ENCODE data around the gene CDK5R1. TPM values are rescaled to one million over a fixed set of nuclear protein-coding genes. Genes with fewer than 3 reads are reported as not detected.

CDK5R1 gene
- total RNA-seq (2021), result 9.0 to 9.9 TPM (median 9.2 TPM) in 3 replicates
- percentile 91 among the genes with signal in this experiment for Bru-seq, nascent RNA
- long read RNA-seq, experiment 1, full-length matches to known transcripts, result 40 of 45 reads
- long read RNA-seq, experiment 1, partial matches to known transcripts, result 1 of 45 reads
- long read RNA-seq, experiment 1, other reads (novel, unspliced or antisense), result 4 of 45 reads
- long read RNA-seq, experiment 2, full-length matches to known transcripts, result 9 of 16 reads
- long read RNA-seq, experiment 2, partial matches to known transcripts, result 0 of 16 reads
- long read RNA-seq, experiment 2, other reads (novel, unspliced or antisense), result 7 of 16 reads
- long read RNA-seq, experiment 3, partial matches to known transcripts, result 0 of 1 reads
- long read RNA-seq, experiment 3, other reads (novel, unspliced or antisense), result 1 of 1 reads

DNA sequence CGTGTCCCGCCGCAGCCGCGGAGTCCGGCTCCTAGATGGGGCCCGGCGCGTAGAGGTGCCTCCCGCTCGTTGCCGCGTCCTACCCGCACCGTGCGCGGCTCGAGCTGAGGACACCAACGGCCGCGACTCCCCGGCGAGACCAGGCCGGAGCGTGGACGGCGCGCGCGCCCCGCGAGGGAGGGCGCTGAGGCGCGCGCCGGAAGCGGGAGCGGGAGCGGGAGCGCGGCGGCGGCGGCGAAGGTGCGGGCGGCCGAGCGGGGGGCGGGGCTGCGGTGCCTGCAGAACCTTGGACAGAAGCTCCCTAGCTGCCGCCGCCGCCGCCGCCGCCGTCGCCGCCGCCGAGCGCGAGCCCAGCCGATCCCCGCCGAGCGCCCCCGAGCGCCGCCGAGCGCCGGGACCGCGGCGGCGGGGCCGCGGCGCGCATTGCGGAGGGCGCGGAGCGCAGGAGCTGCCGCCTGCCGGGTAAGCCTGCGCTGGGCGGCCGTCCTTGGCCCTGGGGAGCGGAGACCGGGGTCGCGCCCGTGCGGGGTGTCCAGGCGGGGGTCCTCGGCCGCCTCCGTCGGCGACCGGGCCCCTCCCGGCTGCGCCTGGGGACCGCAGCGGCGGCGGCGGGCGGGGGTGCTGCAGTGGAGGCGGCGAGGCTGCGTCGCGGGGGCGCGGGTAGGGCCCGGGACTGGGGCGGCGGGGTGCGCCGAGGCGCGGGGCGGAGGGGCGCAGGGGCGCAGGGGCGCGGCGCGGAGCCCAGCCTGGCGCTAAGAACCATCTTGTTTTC lies at the start of gene CDK5R1:
TSS of gene CDK5R1 (plus strand) at position 293 of the 772 bp plus-strand sequence. CDS start 628 bp downstream, outside the sequence.
- peak within 1 kb of the TSS; percentile 88 for H3K4me3 Mint-ChIP-seq
- ChIA-PET POLR2A (interaction anchor here (0.9 to 1.8 kb wide), 4 partner anchors 18 to 42 kb away, joined by 3 to 8 read pairs (median 6); partner anchors contain the start of gene PSMD11), CTCF (interaction anchor here (0.6 to 4.0 kb wide), 15 partner anchors 11 to 423 kb away, joined by 3 to 18 read pairs (median 4); partner anchors contain the start of gene PSMD11)

GRCh38 chr17:32440722-32441121 lies 46.1 kb upstream of the CDK5R1 start:
- H3K36me3 Mint-ChIP-seq, result peaks cover 3% of the 10 kb centered on the region; the same call in 1 of the 2 replicates
- ChIA-PET CTCF (interaction anchor here (1.5 kb wide), 1 partner anchor 46 kb away, joined by 7 read pairs; the partner anchor contains the start of gene CDK5R1), POLR2A (no interaction called here)
- DNase-seq (ENCODE audit: low spot score), result no peak
- H3K4me3 Mint-ChIP-seq, result no peak overlapping the region
- peaks cover 34% of the 10 kb centered on the region for H3K27me3 Mint-ChIP-seq (ENCODE audit: low read depth)
- no peak for TF ChIP-seq SMAD3 (CRISPR knock-in tag; IDR thresholded peaks at IDR 0.05; ENCODE audit: borderline replicate concordance)
- TF ChIP-seq CTCF (IDR thresholded peaks at IDR 0.05), result no peak
- no peak for TF ChIP-seq USF2 (CRISPR knock-in tag; IDR thresholded peaks at IDR 0.05)
- TF ChIP-seq, protein P1, sequence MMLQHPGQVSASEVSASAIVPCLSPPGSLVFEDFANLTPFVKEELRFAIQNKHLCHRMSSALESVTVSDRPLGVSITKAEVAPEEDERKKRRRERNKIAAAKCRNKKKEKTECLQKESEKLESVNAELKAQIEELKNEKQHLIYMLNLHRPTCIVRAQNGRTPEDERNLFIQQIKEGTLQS (CRISPR knock-in tag; conservative IDR thresholded peaks at IDR 0.05), result no peak
- no peak for TF ChIP-seq NFE2L1 (CRISPR knock-in tag; IDR thresholded peaks at IDR 0.05)
- TF ChIP-seq, protein P2, sequence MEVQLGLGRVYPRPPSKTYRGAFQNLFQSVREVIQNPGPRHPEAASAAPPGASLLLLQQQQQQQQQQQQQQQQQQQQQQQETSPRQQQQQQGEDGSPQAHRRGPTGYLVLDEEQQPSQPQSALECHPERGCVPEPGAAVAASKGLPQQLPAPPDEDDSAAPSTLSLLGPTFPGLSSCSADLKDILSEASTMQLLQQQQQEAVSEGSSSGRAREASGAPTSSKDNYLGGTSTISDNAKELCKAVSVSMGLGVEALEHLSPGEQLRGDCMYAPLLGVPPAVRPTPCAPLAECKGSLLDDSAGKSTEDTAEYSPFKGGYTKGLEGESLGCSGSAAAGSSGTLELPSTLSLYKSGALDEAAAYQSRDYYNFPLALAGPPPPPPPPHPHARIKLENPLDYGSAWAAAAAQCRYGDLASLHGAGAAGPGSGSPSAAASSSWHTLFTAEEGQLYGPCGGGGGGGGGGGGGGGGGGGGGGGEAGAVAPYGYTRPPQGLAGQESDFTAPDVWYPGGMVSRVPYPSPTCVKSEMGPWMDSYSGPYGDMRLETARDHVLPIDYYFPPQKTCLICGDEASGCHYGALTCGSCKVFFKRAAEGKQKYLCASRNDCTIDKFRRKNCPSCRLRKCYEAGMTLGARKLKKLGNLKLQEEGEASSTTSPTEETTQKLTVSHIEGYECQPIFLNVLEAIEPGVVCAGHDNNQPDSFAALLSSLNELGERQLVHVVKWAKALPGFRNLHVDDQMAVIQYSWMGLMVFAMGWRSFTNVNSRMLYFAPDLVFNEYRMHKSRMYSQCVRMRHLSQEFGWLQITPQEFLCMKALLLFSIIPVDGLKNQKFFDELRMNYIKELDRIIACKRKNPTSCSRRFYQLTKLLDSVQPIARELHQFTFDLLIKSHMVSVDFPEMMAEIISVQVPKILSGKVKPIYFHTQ (CRISPR knock-in tag; IDR thresholded peaks at IDR 0.05), result no peak
- no peak for TF ChIP-seq ZNF425 (CRISPR knock-in tag; conservative IDR thresholded peaks at IDR 0.05)
- no peak for TF ChIP-seq ETV6 (CRISPR knock-in tag; IDR thresholded peaks at IDR 0.05)
- peaks cover 6% of the 10 kb centered on the region for H3K4me1 Mint-ChIP-seq
- H3K27ac Mint-ChIP-seq, result no peak overlapping the region
- no peak for ATAC-seq
- H3K9me3 Mint-ChIP-seq, result peaks cover 13% of the 10 kb centered on the region

More for the DNA sequence above, at the start of gene CDK5R1:
- ATAC-seq (peak; percentile 59), DNase-seq (ENCODE audit: low spot score) (peak; percentile 77)
- Mint-ChIP-seq H3K9me3 (no peaks in the 10 kb centered on the region), H3K36me3 (peaks cover 20% of the 10 kb centered on the region), H3K27me3 (ENCODE audit: low read depth) (no peaks in the 10 kb centered on the region), H3K4me1 (peaks cover 56% of the 10 kb centered on the region), H3K27ac (peak within 1 kb of the TSS; percentile 87)
- TF ChIP-seq, protein P3, sequence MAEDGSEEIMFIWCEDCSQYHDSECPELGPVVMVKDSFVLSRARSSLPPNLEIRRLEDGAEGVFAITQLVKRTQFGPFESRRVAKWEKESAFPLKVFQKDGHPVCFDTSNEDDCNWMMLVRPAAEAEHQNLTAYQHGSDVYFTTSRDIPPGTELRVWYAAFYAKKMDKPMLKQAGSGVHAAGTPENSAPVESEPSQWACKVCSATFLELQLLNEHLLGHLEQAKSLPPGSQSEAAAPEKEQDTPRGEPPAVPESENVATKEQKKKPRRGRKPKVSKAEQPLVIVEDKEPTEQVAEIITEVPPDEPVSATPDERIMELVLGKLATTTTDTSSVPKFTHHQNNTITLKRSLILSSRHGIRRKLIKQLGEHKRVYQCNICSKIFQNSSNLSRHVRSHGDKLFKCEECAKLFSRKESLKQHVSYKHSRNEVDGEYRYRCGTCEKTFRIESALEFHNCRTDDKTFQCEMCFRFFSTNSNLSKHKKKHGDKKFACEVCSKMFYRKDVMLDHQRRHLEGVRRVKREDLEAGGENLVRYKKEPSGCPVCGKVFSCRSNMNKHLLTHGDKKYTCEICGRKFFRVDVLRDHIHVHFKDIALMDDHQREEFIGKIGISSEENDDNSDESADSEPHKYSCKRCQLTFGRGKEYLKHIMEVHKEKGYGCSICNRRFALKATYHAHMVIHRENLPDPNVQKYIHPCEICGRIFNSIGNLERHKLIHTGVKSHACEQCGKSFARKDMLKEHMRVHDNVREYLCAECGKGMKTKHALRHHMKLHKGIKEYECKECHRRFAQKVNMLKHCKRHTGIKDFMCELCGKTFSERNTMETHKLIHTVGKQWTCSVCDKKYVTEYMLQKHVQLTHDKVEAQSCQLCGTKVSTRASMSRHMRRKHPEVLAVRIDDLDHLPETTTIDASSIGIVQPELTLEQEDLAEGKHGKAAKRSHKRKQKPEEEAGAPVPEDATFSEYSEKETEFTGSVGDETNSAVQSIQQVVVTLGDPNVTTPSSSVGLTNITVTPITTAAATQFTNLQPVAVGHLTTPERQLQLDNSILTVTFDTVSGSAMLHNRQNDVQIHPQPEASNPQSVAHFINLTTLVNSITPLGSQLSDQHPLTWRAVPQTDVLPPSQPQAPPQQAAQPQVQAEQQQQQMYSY (CRISPR knock-in tag; IDR thresholded peaks at IDR 0.05), result no peak
- TF ChIP-seq NFATC4 (CRISPR knock-in tag; IDR thresholded peaks at IDR 0.05) (no peak), PRRX2 (CRISPR knock-in tag; IDR thresholded peaks at IDR 0.05) (no peak; the same call in 1 of the 2 replicates), ZNF423 (CRISPR knock-in tag; IDR thresholded peaks at IDR 0.05) (peak; percentile 16; the same call in 1 of the 2 replicates), TP53 (CRISPR knock-in tag; IDR thresholded peaks at IDR 0.05) (peak; percentile 84; the same call in 1 of the 2 replicates), CREM (CRISPR knock-in tag; IDR thresholded peaks at IDR 0.05) (0 out of 2 replicates have a peak, but pooled peaks have one; percentile 12), SP1 (CRISPR knock-in tag; conservative IDR thresholded peaks at IDR 0.05) (peak; percentile 66; the same call in 1 of the 2 replicates), ZNF416 (CRISPR knock-in tag; IDR thresholded peaks at IDR 0.05) (peak; percentile 87; the same call in 1 of the 2 replicates), EMX1 (CRISPR knock-in tag; IDR thresholded peaks at IDR 0.05) (peak; percentile 74; the same call in 1 of the 2 replicates)
- TF ChIP-seq, protein P4, sequence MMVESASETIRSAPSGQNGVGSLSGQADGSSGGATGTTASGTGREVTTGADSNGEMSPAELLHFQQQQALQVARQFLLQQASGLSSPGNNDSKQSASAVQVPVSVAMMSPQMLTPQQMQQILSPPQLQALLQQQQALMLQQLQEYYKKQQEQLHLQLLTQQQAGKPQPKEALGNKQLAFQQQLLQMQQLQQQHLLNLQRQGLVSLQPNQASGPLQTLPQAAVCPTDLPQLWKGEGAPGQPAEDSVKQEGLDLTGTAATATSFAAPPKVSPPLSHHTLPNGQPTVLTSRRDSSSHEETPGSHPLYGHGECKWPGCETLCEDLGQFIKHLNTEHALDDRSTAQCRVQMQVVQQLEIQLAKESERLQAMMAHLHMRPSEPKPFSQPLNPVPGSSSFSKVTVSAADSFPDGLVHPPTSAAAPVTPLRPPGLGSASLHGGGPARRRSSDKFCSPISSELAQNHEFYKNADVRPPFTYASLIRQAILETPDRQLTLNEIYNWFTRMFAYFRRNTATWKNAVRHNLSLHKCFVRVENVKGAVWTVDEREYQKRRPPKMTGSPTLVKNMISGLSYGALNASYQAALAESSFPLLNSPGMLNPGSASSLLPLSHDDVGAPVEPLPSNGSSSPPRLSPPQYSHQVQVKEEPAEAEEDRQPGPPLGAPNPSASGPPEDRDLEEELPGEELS (CRISPR knock-in tag; IDR thresholded peaks at IDR 0.05), result peak; percentile 62; the same call in 1 of the 2 replicates
